ENCODE measurements around the gene MASP1. TPM values are rescaled to one million over a fixed set of nuclear protein-coding genes. Genes with fewer than 3 reads are reported as not detected.
A peak's percentile ranks its signal among the peaks of the same experiment; 100 is the strongest.

Gene MASP1
- total RNA-seq, 4 donors from 2014 or later = 1.0 to 6.0 (median 2.4) TPM

- Histone ChIP-seq H3K36me3 (no peaks in the 10 kb centered on the region), H3K27ac (peak overlapping the region; percentile 34), H3K27me3 (no peaks in the 10 kb centered on the region), H3K4me1 (peaks cover 17% of the 10 kb centered on the region), H3K9me3 (no peaks in the 10 kb centered on the region), H3K4me3 (no peak overlapping the region)
- WGBS = 42% methylated on average over 9 of the region's 9 CpGs
- TF ChIP-seq POLR2A (IDR thresholded peaks at IDR 0.05) (no peak), EP300 (IDR thresholded peaks at IDR 0.05) (no peak), POLR2AphosphoS5 (IDR thresholded peaks at IDR 0.05) (no peak)
- TF ChIP-seq, protein P1, sequence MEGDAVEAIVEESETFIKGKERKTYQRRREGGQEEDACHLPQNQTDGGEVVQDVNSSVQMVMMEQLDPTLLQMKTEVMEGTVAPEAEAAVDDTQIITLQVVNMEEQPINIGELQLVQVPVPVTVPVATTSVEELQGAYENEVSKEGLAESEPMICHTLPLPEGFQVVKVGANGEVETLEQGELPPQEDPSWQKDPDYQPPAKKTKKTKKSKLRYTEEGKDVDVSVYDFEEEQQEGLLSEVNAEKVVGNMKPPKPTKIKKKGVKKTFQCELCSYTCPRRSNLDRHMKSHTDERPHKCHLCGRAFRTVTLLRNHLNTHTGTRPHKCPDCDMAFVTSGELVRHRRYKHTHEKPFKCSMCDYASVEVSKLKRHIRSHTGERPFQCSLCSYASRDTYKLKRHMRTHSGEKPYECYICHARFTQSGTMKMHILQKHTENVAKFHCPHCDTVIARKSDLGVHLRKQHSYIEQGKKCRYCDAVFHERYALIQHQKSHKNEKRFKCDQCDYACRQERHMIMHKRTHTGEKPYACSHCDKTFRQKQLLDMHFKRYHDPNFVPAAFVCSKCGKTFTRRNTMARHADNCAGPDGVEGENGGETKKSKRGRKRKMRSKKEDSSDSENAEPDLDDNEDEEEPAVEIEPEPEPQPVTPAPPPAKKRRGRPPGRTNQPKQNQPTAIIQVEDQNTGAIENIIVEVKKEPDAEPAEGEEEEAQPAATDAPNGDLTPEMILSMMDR (IDR thresholded peaks at IDR 0.05) = no peak
- DNase-seq (ENCODE audit: low spot score in 2 of 2) = no peak
These were observed 2.2 kb upstream of the MASP1 start for GRCh38 chr3:187293516-187294430.

DNA sequence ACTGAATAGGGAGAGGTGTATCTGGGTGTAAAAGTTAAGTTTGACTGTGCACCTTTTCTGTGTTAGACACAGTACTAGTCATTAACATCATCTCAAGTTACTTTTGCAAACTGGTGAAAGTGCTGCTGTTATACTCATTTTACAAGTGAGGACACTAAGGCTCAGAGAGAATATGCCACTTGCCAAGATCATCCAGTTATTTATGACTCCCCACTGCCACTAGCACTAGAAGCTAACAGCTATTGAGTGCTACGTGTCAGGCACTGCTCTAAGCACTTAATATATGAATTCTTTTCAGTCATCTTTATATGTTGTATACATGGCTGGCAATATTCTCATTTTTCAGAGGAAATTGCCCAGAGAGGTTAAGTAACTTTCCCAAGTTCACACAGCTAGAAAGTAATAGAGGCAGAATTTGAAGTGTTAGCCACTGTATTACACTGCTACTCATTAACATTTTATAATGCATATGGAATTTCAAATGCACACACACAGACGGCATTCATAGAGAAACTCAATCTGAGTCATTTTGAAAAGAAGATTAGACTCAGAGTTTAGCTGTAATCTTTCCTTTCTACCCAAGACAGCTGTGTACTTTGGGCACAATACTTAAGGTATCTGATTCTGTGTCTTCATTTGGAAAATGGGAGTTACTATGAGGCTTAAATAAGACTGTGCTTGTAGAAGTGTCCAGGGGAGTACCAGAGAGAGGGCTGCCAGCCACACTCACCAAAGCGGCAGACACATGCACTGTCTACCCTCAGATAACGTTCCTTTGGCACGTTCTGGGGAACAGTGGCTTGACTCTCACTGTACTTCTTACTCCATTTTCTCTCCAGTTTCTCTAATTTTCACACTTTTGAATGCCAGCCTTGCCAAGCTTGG, 1.3 kb upstream of the MASP1 start:
- Histone ChIP-seq H3K27ac (peak overlapping the region; percentile 34), H3K9me3 (no peaks in the 10 kb centered on the region), H3K27me3 (no peaks in the 10 kb centered on the region), H3K36me3 (no peaks in the 10 kb centered on the region), H3K4me3 (no peak overlapping the region), H3K4me1 (peaks cover 24% of the 10 kb centered on the region)
- DNase-seq (ENCODE audit: low spot score in 2 of 2) = no peak
- TF ChIP-seq, protein P1 (IDR thresholded peaks at IDR 0.05) = no peak
- no peak for TF ChIP-seq POLR2A (IDR thresholded peaks at IDR 0.05)
- no peak for TF ChIP-seq EP300 (IDR thresholded peaks at IDR 0.05)
- no peak for TF ChIP-seq POLR2AphosphoS5 (IDR thresholded peaks at IDR 0.05)
- WGBS = 47% methylated on average over 5 of the region's 5 CpGs

GRCh38 chr3:187292181-187292580, 644 bp upstream of the MASP1 start:
- Histone ChIP-seq H3K9me3 (no peaks in the 10 kb centered on the region), H3K4me3 (peak overlapping the region; percentile 37), H3K27me3 (no peaks in the 10 kb centered on the region), H3K27ac (peak overlapping the region; percentile 0), H3K36me3 (no peaks in the 10 kb centered on the region), H3K4me1 (peaks cover 27% of the 10 kb centered on the region)
- no peak for DNase-seq (ENCODE audit: low spot score in 2 of 2)
- TF ChIP-seq POLR2A (IDR thresholded peaks at IDR 0.05) = no peak
- TF ChIP-seq, protein P1 (IDR thresholded peaks at IDR 0.05) = no peak
- TF ChIP-seq POLR2AphosphoS5 (IDR thresholded peaks at IDR 0.05) = no peak
- no peak for TF ChIP-seq EP300 (IDR thresholded peaks at IDR 0.05)
- WGBS = 66% methylated on average over 9 of the region's 9 CpGs

- Histone ChIP-seq H3K27me3 (no peaks in the 10 kb centered on the region), H3K27ac (peak overlapping the region; percentile 28), H3K4me3 (peak overlapping the region; percentile 37), H3K4me1 (peaks cover 27% of the 10 kb centered on the region), H3K36me3 (no peaks in the 10 kb centered on the region), H3K9me3 (no peaks in the 10 kb centered on the region)
- DNase-seq (ENCODE audit: low spot score in 2 of 2) = no peak
- WGBS = 5% methylated on average over 6 of the region's 6 CpGs
- TF ChIP-seq EP300 (IDR thresholded peaks at IDR 0.05) (no peak), POLR2A (IDR thresholded peaks at IDR 0.05) (no peak), POLR2AphosphoS5 (IDR thresholded peaks at IDR 0.05) (no peak)
- TF ChIP-seq, protein P1 (IDR thresholded peaks at IDR 0.05) = no peak
These were observed 481 bp downstream of the MASP1 start for GRCh38 chr3:187291001-187291511.

All from suprapubic skin (tissue), 4 donors.